Stomach (tissue), 4 donors: ENCODE results near the gene PIK3R4.

Experiments used
- POLR2AphosphoS5 ChIP-seq, 3 donors: sonication (generic); formaldehyde crosslinking; IDR thresholded peaks; one replicate each; pipeline ENCODE4 v1.6.1; 2016; ENCODE audit warnings: antibody characterized with exemption in 3 of 3
- TF ChIP-seq, protein P1 (sequence below), 7 experiments: fragments of 450-650 bp in 4 of 7; fragments of 200-600 bp in 3 of 7; sonication (generic) in 3 of 7; IDR thresholded peaks; one replicate each; pipeline ENCODE4 v1.5.1; 2016 to 2019; ENCODE audit warnings: antibody characterized with exemption in 7 of 7, control low read depth in 2 of 7, mild to moderate bottlenecking in 1 of 7

DNA sequence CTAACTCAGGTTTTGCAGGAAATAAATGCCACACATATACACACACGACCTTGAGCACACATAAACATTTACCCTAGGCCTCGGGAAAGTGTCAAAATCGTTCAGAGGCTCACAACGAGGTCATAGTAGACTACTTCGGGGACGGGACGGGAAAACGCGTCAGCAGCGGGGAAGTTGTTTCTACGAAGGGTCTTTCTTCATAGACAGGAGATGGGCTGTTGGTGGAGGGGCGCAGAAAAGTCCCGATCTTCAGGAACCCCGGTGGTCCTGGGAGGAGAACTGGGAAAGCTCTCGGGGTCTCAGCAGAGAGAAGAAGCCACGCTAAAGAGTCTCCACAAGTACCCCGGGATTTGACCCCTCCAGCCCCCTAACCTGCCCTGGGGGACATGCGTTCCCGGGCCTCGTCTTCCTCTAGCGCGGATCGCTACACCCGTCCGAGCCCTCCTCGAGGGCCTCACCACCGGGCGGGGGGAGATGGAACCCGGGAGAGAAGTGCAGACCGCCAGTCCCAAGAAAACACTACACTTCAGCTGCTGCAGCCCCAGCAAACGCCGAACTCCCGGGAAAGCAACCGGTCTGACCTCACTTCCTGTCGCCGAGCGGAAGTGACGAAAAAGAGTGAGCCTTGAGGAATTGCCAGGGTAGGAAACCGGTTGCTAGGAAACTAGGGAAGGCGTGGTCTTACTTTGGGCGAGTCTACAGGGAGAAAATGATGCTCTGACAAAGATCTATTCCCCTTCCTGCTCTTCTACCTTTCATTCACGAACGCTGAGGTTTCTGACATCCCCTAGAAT, at the start of gene PIK3R4:
- TF ChIP-seq, protein P1, sequence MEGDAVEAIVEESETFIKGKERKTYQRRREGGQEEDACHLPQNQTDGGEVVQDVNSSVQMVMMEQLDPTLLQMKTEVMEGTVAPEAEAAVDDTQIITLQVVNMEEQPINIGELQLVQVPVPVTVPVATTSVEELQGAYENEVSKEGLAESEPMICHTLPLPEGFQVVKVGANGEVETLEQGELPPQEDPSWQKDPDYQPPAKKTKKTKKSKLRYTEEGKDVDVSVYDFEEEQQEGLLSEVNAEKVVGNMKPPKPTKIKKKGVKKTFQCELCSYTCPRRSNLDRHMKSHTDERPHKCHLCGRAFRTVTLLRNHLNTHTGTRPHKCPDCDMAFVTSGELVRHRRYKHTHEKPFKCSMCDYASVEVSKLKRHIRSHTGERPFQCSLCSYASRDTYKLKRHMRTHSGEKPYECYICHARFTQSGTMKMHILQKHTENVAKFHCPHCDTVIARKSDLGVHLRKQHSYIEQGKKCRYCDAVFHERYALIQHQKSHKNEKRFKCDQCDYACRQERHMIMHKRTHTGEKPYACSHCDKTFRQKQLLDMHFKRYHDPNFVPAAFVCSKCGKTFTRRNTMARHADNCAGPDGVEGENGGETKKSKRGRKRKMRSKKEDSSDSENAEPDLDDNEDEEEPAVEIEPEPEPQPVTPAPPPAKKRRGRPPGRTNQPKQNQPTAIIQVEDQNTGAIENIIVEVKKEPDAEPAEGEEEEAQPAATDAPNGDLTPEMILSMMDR (IDR thresholded peaks at IDR 0.05): no peak
- peak; percentile 81 to 93 (median 88) for TF ChIP-seq POLR2AphosphoS5 (IDR thresholded peaks at IDR 0.05)
